H1 (cell line): ENCODE measurements around the gene BCAS4. TPM values are rescaled to one million over a fixed set of nuclear protein-coding genes. Genes with fewer than 3 reads are reported as not detected.

ENCODE experiments used
- BCL11A ChIP-seq, 2 experiments: IDR thresholded peaks; one replicate each; pipeline ENCODE4 v1.6.1; 2011; ENCODE audit warnings: low read depth in 2 of 2, low read length in 2 of 2, mild to moderate bottlenecking in 2 of 2
- CEBPB ChIP-seq: IDR thresholded peaks from 2 replicates; pipeline ENCODE4 v1.6.1; 2012; ENCODE audit warnings: low read depth, low read length
- EGR1 ChIP-seq: IDR thresholded peaks from 2 replicates; pipeline ENCODE4 v1.6.1; 2011; ENCODE audit warnings: low read depth, low read length, borderline replicate concordance
- KDM5A ChIP-seq: fragments of 200-600 bp; IDR thresholded peaks from 2 replicates; pipeline ENCODE4 v1.7.1; 2012; ENCODE audit warnings: mild to moderate bottlenecking, low read length, inconsistent platforms, mixed read lengths
- polyA plus RNA-seq, 7 experiments: library from polyadenylated mRNA; depleted of rRNA in 3 of 7; stranded (reverse) in 5 of 7; unstranded in 2 of 7; fragments of >200 nt in 5 of 7; fragments of 200-250 nt in 2 of 7; gene quantifications; 1 replicate in 5 of 7; 2 replicates in 1 of 7; 4 replicates in 1 of 7; pipeline versions ENCODE4 v1.2.1 to v1.2.3, GENCODE V29; 2011 to 2013; ENCODE audit warnings: missing spikeins in 2 of 7, mixed read lengths in 2 of 7
- total RNA-seq: library from RNA; stranded (reverse); fragmentation: NEBNext Ultra II Directional; extraction: Animal tissue kit (Norgen Biotek cat#: 25700); gene quantifications from 2 replicates; pipeline ENCODE4 v1.2.1, GENCODE V29; 2021

The BCAS4 gene
- total and polyA plus RNA-seq, 2 of the 8 experiments (the other 6 are each of a cell fraction or from before 2014, with no cell fraction given), result 21.2 to 23.6 TPM

- TF ChIP-seq BCL11A (IDR thresholded peaks at IDR 0.05; ENCODE audit: low read depth in 2 of 2, low read length in 2 of 2) (no peak), CEBPB (no peak), KDM5A (no peak), EGR1 (no peak)
Measured at GRCh38 chr20:50865591-50865990, 70.7 kb downstream of the BCAS4 start (continued).
